Occipital lobe (tissue), 2 donors: ENCODE measurements around the gene TNFAIP8L1. TPM values are rescaled to one million over a fixed set of nuclear protein-coding genes. Genes with fewer than 3 reads are reported as not detected.

Experiments
- DNase-seq: peaks from one replicate; lab custom pipeline; 2025; lab: John Stamatoyannopoulos, UW
- total RNA-seq: library from RNA; depleted of rRNA; stranded (reverse); fragments of >200 nt; gene quantifications from one replicate; pipeline ENCODE4 v1.2.3, GENCODE V29; 2014

The TNFAIP8L1 gene
- total RNA-seq, 1 donor from 2014 or later = 5.6 TPM

DNA sequence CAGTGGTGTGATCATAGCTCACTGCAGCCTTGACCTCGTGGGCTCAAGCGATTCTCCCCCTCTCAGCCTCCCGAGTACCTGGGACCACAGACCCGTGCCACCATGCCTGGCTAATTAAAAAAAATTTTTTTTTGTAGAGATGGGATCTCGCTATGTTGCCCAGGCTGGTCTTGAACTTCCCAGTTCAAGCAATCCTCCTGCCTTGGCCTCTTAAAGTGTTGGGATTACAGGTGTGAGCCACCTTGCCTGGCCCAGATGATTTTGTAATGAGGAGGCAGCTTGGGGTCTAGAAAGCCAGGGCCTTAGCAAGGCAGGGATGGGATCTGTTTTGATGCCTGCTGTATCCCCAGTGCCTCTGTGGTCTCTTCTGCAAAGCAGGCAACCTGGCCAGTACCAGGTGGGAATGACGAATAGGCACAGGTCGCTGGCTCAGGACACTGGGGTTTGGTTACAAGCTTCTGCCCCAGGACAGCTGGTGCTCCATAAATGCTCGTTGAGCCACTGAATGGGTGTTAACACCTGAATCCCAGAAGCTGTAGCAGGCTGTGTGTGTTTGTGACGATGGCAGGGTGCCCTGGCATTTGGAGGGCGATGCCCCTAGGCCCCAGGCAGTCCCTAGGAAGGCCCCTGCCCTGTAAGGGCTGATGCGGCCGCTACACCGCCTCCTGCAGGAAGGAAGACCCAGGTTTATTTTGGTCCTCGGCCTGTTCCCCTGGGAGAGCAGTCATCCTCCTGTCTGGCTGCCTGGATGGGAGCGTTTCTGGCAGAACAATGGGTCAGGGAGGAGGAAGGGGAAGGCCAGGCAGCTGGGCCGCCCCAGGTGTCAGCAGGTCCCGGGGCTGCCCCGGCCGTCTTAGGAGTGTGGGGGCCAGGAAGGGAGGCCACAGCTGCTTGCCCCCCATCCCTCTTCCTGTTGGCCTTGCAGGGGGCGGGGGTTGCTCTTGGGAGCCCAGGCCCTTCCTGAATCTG lies 8.6 kb downstream of the TNFAIP8L1 start:
- DNase-seq = no peak

DNA sequence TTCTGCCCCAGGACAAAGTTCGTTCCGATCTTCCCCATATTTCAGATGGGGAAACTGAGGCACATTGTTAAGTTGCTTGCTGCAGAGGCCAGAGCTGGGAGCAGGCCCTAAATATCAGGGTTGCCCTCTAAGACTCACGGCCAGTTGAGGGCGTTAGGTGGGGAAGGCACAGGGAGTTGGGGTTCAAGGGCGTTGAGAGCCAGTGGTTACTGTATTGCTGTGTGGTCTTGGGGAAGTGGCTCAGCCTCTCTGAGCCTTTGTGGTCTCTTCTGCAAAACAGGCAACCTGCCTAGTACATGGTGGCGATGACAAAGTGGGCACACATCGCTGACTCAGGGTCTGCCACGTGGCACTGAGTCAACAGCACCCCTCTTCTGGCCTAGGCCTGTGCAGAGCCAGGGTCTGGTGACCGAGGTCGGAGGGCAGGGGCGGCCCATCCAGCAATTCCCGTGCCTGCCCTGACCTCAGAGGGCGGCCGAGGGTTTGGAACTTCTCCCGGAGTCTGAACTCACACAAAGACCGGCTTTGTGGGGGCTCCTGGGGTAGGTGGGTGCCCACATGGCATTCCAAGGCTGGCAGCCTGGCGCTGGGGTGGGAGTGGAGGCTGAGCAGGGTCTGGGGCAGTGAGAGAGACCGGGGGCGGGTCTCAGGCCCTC lies 10.2 kb downstream of the TNFAIP8L1 start:
- DNase-seq = no peak

DNA sequence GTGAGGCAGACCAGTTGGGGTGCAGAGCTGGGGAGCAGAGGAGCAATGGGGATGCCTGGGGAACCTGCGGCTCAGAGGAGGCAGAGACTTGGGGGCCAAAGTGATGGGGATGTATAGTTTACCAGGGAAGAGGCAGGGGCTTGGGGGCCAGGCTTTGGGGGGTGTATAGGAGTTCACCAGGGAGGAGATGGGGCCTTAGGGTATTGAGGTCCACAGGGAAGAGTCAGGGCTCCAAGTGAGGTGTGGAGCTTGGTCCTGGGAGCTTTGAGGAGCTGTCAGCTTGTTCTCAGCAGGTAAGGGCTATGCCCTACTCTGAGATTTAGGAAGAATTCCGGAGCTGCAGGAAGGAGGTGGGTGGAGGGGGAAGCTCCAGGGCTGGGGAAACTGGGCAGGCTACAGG lies 10.8 kb downstream of the TNFAIP8L1 start:
- DNase-seq = no peak

DNA sequence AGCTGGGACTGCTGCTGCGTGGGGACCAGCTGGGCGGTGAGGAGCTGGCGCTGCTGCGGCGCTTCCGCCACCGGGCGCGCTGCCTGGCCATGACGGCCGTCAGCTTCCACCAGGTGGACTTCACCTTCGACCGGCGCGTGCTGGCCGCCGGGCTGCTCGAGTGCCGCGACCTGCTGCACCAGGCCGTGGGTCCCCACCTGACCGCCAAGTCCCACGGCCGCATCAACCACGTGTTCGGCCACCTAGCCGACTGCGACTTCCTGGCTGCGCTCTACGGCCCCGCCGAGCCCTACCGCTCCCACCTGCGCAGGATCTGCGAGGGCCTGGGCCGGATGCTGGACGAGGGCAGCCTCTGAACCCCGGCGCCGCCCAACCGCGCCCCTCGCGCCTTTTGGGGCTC lies 12.8 kb downstream of the TNFAIP8L1 start:
- no peak for DNase-seq

DNA sequence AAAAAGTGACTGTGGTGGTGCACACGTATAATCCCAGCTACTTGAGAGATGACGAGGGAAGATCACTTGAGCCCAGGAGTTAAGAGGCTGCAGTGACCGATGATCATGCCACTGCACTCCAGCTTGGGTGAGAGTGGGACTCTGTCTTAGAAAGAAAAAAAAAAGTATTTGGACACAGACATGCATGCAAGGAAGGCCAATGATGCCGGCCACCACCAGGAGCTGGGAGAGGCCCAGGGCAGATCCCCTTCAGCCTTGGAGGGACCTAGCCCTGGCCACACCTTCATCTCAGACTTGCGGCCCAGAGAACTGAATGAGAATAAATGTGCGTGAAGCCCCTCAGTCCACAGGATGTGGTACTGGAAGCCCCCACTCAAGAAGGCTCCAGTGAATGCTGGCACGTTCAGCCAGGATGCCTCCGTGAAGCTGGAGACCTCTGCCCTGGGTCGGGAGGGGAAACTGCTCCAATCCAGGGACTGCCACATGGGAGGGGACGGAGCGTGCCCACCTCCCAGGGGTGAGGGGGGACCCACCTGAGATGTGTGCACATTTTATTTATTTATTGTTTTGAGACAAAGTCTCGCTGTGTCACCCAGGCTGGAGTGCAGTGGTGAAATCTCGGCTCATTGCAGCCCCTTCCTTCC lies 14.6 kb downstream of the TNFAIP8L1 start:
- DNase-seq = no peak

DNA sequence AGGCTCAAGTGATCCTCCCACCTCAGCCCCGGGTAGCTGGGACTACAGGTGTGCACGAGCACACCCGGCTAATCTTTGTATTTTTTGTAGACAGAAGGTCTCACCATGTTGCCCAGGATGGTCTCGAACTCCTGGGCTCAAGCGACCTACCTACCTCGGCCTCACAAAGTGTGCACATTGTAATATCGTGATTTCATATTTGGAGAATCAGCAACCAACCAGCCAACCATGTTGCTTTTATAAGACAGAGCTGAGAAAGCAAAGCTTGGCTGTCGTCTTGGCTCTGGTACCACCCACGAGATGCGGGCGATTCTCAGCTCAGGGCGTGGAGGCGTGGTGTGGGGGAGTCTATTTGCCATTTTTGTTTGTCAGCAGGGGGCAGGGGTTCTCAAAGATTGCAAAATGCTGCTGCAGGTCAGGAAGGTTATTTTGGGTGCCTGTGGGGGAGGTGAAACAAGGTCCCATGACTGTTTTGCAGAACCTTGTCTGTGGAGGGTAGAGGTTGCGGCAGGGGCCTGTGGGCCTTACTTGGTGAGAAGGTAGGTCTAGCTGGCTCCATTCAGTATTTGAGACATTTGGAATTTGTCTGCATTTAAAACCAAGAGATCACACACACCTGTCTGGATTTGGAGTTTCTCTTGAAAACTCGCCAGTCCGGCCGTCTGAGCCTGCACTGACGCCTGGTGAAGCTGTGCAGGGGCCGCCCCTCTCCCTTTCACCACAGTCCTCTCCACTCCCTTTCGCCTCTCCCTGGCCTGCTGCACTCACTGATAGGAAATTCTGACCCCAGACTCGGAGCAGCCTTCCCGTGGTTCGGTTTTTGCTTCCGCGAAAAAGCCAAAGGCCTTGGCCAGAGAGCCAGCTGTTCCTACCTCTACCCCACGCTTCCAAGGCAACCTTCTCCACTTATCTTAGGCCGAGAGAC lies 15.4 kb downstream of the TNFAIP8L1 start:
- peak; percentile 43 for DNase-seq

DNA sequence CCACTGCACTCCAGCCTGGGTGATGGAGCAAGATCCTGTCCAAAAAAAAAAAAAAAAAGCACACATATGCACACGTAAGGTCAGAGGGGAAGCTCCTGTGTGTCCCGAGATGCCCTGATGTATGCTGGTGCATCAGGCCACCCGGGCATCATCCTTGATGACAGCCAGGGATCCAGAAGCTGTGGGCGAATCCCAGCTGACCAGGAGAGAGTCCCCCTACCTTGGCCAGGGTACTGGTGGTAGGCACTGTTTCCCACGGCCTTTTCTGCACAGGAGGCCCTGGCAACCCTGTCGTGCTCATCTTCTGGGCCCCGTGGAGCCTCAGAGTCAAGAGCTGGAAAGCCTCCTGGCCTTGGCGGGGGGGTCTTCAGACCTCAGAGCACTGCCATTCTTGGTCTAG lies 16.8 kb downstream of the TNFAIP8L1 start:
- no peak for DNase-seq

DNA sequence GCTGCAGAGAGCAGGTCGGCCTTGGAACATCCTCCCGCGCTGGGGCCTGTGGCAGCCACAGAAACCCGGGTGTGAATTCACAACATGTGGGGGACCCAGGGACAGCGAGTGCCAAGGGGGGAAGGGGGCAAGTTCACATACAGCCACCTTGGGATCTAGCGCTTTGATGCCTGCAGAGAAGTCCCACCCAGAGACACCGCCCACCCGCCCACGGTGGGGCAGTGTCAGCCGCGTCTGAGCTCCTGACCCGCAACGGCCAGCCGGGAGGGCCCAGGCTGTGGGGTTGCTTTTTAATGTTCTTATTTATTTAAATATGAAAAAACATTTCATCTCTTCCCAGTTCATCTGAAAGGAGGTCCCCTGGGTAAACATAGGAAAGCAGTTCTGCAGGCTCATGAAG lies 17.9 kb downstream of the TNFAIP8L1 start:
- DNase-seq = no peak

DNA sequence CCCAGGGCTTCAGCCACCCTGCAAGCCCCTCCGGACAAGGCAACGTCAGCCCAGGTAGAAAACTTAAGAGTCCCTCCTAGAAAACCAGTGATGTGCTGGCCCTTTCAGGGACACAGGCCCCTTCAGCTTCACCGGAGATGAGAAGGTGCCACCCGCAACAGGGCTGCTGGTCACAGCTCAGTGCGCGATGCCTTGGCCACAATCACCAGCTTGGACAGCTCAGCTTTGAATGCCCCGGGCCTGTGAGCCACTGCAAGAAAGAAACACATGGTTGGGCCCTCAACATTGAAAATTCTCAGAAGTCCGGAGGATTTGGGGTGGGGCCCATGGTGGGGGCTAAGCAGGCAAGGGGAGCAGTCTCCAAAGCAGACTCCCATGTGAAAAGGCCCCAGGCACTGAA lies 18.5 kb downstream of the TNFAIP8L1 start:
- no peak for DNase-seq

DNA sequence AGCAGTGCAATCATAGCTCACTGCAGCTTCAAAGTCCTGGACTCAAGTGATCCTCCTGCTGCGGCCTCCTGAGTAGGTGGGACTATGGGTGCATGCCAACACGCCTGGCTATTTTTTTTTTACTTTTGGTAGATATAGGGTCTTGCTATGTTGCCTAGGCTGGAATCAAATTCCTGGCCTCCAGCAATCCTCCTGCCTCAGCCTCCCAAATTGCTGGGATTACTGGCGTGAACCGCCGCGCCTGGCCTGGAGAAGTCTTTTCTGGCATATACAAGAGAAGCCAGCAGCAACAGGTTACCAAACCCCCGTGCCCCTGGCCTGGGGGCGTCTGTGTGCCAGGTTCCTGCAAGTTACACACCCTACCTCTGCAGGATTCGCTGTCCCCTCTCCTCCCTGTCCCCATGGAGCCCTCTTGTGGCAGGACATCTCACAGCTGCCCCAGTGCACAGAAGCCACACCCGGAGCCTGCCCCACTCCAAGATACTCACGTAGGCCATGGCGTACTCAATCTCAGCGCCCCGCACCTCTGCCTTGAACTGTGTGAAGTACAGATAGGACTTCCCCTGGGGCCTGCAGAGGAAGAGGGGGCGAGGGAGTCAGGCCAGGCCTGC lies 21.0 kb downstream of the TNFAIP8L1 start:
- DNase-seq = no peak

DNA sequence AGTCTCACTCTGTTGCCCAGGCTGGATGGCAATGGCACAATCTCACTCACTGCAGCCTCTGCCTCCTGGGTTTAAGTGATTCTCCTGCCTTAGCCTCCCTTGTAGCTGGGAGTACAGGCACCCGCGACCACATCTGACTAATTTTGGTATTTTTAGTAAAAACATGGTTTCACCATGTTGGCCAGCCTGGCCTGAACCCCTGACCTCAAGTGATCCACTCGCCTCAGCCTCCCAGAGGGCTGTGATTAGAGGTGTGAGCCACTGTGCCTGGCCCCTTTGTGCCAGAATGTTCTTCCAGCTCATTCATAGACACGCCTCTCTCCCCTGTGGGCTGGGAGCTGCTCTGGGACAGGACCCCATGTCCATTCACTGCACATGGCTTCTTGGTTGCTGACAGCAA lies 21.7 kb downstream of the TNFAIP8L1 start:
- no peak for DNase-seq

DNA sequence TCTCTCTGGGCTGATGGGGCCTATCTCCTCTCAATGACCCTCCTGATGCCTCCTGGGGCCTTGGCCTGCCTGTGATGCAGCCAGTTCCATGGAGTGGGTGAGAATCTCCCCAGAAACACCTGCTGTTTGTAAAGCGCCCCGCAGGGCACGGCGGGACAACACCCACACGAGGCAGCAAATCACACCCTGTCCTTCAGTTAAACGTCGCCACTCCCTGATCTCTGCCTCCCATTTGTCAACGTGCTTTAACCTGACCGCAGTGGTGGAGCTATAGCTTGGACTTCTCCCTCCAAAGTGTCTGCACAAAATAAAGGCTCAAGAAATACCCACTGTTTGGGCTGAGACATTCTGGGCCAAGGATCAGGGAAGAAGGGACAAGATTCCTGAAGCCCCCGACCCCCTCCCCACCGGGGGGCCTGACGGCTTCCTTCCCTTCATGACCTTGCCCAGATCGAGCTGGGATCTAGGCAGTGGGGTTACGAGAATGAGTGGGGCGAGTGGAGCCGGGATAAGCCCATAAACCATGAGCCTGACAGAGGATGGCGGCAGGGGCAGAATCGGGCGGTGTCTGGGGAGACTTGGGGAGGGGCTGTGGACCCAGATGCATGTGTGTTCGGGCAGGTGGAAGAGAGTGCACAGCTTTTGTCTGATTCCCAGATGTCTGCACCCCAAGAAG lies 22.8 kb downstream of the TNFAIP8L1 start:
- DNase-seq = no peak

DNA sequence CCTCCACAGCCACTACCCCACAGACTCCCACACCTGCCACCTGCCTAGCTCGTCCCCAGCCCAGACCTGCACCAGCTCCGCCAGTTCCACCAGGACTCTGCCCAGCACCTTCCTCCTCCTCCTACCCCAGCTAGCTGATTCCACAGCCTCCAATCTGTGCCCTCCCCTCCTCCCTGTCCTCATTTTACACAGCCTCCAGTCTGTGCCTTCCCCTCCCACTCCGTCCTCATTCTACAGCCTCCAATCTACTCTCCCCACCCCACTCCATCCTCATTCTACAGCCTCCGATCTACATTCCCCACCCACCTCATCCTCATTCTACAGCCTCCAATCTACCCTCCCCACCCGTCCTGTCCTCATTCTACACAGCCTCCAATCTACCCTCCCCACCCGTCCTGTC lies 23.5 kb downstream of the TNFAIP8L1 start:
- no peak for DNase-seq

DNA sequence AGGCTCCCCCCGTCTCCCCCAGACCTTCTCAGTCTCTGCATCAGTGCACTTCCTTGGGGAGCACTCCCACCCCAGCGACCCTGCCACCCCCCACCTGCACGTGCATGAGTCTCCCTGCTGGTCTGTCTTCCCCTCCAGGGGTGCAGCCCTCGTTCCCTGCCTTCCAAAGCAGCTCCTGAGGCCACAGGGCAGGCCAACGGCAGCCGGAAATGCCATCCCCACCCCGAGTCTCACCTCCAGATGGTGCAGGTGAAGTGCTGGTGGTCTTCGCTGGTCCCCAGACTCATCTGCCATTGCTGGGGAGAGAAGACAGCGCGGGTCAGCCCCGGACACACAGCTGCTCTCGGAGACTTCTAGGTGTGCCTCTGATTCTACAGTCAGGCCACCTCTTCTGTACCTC lies 25.3 kb downstream of the TNFAIP8L1 start:
- no peak for DNase-seq

DNA sequence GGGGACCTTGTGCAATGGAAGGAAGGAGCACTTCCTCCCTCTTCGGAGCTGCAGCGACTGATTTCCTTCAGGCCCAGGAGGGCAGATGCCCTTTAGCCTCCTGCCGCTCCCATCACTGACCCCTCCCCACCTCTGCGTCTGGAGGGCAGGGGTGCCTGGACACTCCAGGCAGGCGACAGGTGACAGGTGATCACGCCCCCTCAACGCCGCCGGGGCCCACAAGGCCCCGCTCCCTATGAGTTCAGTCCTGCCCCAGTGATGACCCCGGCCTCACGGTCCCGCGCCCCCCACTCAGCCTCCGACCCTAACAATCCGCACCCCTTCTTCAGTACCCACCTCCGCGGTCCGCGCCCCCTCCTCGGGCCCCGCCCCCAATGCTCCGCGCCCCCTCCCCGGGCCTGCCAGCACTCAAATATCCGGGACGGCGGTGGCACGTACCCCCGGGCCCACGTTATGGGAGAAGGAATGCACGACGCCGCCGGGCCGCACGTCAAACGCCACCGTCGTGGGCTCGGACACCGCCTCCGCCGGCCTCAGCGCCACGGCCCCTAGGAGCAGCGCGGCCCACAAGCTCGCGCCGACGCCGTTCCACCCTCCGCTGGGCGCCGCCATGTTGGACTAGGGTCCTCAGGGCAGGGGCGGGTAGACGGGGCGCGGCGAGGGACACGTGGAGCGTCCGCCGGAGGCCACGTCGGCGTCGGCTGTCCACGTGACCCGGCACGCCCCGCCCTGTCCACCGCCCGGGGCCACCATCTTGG lies 30.6 kb downstream of the TNFAIP8L1 start, which contains the start of gene MYDGF:
TSS of gene MYDGF (minus strand) at position 620 of the 758 bp plus-strand sequence. CDS start at position 612, 8 bp downstream.
- DNase-seq = peak; percentile 78

DNA sequence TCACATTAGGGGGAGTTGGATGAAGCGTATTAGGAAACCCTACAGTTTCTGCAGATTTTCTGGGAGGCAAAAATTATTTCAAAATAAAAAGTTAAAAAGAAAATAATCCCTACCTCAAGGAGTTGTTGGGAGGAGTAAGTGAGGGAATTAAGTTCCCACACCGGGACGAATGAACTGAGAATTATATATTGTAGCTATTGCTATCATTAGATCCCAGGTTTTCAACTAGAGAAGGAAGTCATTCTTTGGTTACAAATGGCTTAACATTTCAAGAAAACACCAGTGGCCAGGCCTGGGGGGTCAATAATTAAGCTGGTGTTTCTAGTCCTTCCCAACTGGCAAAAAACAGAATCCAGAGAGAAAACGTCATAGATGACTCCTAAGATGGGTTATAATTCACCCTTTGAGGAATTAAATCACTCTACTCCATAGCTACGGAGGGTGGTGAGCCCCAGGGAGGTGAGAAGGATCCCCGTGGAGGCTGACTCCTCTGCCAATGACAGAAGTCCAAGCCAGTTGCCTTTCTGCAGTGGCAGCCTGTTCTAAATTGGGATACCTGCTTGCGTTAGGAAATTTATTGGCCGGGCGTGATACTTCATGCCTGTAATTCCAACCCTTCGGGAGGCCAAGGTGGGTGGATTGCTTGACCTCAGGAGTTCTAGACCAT lies 32.0 kb downstream of the TNFAIP8L1 start:
- no peak for DNase-seq

DNA sequence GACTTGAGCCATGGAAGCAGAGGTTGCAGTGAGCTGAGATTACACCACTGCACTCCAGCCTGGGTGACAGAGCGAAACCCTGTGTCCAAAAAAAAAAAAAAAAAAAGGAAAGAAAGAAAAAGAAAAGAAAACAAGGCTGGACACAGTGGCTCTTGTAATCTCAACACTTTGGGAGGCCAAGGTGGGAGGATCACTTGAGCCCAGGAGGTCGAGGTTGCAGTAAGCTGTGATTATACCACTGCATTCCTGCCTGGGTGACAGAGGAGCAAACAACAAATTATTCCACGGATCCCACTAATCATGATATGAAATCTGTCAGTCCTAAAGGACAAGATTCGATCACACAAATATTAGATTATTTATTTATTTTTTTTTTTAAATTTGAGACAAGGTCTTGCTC lies 33.9 kb downstream of the TNFAIP8L1 start:
- no peak for DNase-seq

DNA sequence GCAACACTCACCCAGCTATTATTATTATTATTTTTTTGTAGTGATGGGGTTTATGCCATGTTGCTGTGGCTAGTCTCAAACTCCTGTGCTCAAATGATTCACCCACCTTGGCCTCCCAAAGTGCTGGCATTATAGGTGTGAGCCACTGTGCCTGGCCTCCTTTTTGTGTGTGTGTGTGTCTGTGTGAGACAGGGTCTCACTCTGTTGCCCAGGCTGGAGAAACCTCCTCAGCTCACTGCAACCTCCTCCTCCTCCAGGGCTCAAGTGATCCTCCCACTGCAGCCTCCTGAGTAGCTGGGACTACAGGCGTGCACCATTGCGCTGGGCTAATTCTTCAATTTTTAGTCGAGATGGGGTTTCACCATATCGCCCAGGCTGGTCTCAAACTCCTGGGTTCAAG lies 34.4 kb downstream of the TNFAIP8L1 start:
- DNase-seq = no peak

DNA sequence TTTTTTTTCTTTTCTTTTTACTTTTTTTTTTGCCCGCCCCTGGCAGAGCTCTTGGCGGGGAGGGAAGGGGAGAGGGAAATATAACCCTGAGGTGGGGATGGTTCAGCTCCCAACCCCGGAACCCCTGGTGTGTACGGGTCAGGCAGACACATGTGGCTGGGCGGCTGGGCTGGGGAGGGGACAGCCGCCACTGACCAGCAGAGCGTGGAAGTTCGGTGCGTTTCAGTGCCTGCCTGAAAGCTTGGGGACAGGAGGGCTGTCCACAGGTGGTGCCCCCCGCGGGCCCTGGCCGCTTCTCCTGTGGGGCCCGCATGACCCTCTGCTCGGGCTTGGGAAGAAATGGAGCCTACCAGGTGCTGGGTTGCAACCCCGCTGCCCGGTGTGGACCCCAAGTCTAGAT lies 36.0 kb downstream of the TNFAIP8L1 start:
- no peak for DNase-seq
